ENCODE measurements around the gene GLCE.

The GLCE gene

DNA sequence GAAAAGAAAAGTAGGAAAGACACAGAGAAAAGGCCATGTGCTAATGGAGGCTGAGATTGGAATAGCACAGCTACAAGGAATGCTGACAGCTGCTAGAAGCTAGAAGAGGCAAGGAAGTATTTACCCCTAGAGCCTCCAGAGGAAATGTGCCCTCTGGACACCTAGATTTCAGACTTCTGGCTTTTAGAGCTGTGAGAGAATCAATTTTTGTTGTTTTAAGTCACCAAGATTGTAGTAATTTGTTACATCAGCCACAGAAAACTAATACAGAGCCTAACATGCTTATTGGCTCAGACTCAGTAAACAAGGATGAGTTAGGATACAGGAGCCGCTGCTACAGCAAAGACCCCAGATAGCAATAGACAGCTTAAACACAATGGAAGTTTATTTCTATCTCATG, 33.1 kb upstream of the GLCE start:
- TF ChIP-seq CTCF (IDR thresholded peaks at IDR 0.05; ENCODE audit: control insufficient read depth, insufficient read depth, low read depth, low read length, missing control alignments) = no peak
- DNase-seq (ENCODE audit: low read depth) = no peak
- no peak overlapping the region for H3K4me3 ChIP-seq (ENCODE audit: control insufficient read depth, low read depth, low read length)

DNA sequence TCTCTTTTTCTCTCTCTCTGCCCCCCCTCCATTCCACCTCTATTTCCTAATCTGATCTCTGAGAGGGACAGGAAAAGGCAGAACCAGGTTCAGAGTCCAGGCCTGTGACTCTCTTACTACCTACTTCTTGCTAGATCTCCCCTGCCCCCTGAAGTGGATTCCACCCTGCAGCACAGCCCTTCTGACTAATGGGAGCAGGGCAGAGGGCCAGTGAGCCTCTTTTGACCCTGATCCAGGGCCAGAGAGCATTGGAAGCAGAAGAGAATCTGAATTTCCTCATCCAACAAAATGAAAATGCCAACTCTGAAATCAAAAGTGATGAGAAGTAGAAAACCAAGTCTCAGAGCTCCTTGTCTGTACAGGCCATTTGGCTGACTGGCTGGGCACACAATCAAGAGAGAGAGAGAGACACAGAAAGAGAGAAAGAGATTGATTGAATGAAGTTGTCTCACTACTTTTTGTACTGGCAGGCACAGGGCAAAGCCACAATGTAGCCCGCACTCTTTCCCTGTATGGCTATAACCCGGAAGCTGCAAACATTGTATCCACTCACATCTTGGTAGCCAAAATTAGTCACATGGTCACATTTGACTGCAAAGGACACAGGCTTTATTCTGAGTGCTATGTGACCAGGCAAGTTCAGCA, 31.6 kb upstream of the GLCE start:
- DNase-seq (ENCODE audit: low read depth) = no peak
- no peak for TF ChIP-seq CTCF (IDR thresholded peaks at IDR 0.05; ENCODE audit: control insufficient read depth, insufficient read depth, low read depth, low read length, missing control alignments)
- no peak overlapping the region for H3K4me3 ChIP-seq (ENCODE audit: control insufficient read depth, low read depth, low read length)

- TF ChIP-seq CTCF (IDR thresholded peaks at IDR 0.05; ENCODE audit: control insufficient read depth, insufficient read depth, low read depth, low read length, missing control alignments) = no peak
- no peak overlapping the region for H3K4me3 ChIP-seq (ENCODE audit: control insufficient read depth, low read depth, low read length)
- DNase-seq (ENCODE audit: low read depth) = no peak
These were observed 28.8 kb upstream of the GLCE start for GRCh38 chr15:69131362-69132220.

DNA sequence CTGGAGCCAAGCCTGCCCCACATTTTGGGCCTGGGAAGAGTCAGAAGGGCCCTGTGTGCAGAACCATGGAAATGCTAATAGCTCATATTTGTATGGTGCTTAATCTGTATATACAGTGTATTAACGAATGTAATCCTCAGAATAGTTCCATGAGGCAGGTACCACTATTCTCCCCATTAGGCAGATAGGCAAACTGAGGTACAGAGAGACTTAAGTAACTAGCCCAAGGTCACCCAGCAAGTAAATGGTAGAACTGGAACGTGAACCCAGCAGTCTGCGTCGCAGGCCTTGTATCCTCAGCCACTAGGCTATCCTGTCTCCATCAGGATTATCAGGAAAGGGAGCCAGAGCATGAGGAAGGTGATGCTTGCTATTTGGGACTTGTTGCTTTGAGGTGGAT, 28.0 kb upstream of the GLCE start:
- no peak for DNase-seq (ENCODE audit: low read depth)
- no peak overlapping the region for H3K4me3 ChIP-seq (ENCODE audit: control insufficient read depth, low read depth, low read length)
- no peak for TF ChIP-seq CTCF (IDR thresholded peaks at IDR 0.05; ENCODE audit: control insufficient read depth, insufficient read depth, low read depth, low read length, missing control alignments)

DNA sequence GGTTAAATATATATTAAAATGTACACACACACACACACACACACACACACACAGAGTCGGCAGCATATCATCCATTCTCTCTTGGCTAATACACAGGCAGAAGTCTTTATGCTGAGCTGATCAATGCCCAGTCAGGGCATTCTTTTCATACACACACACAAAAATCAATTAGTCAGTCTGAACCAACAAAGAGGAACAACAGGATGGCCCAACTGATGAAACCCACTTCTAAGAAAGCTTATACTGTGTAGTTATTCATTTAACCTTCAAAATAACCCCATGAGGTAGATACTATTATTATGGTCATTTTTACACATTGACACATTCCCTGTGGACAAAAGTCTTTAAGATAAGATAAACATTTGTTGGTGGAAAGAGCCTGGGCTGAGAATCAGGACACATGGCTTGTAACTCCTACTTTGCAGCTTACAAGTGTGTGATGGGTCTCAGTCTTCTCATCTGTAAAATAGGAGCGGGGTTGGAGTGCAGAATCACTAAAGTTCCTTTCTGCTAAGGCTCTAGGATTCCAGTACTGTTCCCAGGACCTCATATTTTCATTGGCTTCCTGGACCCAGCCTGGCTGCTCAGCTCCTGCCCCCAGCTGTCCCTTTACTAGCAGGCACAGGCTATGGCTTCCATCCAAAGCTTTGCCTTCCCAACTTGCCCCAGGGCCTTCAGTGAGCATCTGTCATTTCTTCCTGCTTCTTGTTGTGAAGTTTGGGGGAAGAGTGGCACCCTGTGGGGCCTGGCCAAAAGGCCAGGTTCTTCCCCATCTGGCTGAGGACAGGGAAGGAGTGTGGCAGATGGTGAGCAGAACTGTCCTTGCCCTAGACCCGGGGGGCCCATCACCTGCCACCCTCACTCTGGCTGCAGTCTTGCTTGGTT, 27.2 kb upstream of the GLCE start:
- DNase-seq (ENCODE audit: low read depth) = no peak
- no peak for TF ChIP-seq CTCF (IDR thresholded peaks at IDR 0.05; ENCODE audit: control insufficient read depth, insufficient read depth, low read depth, low read length, missing control alignments)
- no peak overlapping the region for H3K4me3 ChIP-seq (ENCODE audit: control insufficient read depth, low read depth, low read length)

DNA sequence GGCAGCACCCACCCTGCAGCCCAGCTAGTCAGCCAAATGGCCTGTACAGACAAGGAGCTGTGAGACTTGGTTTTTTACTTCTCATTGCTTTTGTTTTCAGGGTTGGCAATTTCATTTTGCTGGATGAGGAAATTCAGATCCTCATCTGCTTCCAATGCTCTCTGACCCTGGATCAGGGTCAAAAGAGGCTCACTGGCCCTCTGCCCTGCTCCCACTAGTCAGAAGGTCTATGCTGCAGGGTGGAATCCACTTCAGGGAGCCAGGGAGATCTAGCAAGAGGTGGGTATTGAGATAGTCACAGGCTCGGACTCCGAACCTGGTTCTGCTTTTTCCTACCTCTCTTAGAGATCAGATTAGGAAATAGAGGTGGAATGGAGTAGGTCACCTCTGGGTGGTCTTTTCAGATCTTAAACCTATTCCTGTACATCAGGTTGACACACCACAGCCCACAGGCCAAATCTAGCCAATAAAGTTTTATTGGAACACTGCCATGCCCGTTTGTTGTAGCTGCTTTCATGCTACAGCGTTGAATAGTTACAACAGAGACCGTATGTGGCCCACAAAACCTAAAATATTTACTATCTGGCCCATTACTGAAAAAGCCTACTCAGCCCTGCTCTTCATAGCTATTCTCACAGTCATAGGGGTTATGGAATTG, 26.4 kb upstream of the GLCE start:
- DNase-seq (ENCODE audit: low read depth) = no peak
- H3K4me3 ChIP-seq (ENCODE audit: control insufficient read depth, low read depth, low read length) = no peak overlapping the region
- no peak for TF ChIP-seq CTCF (IDR thresholded peaks at IDR 0.05; ENCODE audit: control insufficient read depth, insufficient read depth, low read depth, low read length, missing control alignments)

Data from AG09309 (cell line).